NOMO-1 treated with dmso at 0.1 percent for 144 hours (cell line): ENCODE data around the gene SOBP.

Experiments
- DNase-seq: peaks from one replicate; lab custom pipeline; 2025; ENCODE audit not compliant: unreplicated experiment; lab: John Stamatoyannopoulos, UW

The SOBP gene

GRCh38 chr6:107677399-107677798, 187.5 kb downstream of the SOBP start:
- no peak for DNase-seq

GRCh38 chr6:107679457-107679856, 189.5 kb downstream of the SOBP start:
- no peak for DNase-seq

GRCh38 chr6:107682721-107683120, 192.8 kb downstream of the SOBP start:
- DNase-seq = no peak

- no peak for DNase-seq
Measured at GRCh38 chr6:107683183-107683582, 193.3 kb downstream of the SOBP start.

- DNase-seq = no peak
Measured at GRCh38 chr6:107684996-107685395, 195.1 kb downstream of the SOBP start.

GRCh38 chr6:107689190-107689589, 199.3 kb downstream of the SOBP start:
- DNase-seq = no peak

- no peak for DNase-seq
Measured at GRCh38 chr6:107689951-107690642, 200.2 kb downstream of the SOBP start.

GRCh38 chr6:107690643-107691061, 200.7 kb downstream of the SOBP start:
- no peak for DNase-seq

GRCh38 chr6:107691062-107691751, 201.3 kb downstream of the SOBP start:
- DNase-seq = no peak

- DNase-seq = no peak
Measured at GRCh38 chr6:107692351-107692750, 202.4 kb downstream of the SOBP start.

GRCh38 chr6:107695061-107695720, 205.3 kb downstream of the SOBP start:
- no peak for DNase-seq

GRCh38 chr6:107697682-107698081, 207.8 kb downstream of the SOBP start:
- no peak for DNase-seq

GRCh38 chr6:107698146-107698545, 208.2 kb downstream of the SOBP start:
- DNase-seq = no peak

- no peak for DNase-seq
Measured at GRCh38 chr6:107699254-107699653, 209.3 kb downstream of the SOBP start.

GRCh38 chr6:107699697-107700325, 209.9 kb downstream of the SOBP start:
- DNase-seq = no peak

- no peak for DNase-seq
Measured at GRCh38 chr6:107703606-107704005, 213.7 kb downstream of the SOBP start.

- no peak for DNase-seq
Measured at GRCh38 chr6:107704347-107705013, 214.6 kb downstream of the SOBP start.

GRCh38 chr6:107706516-107707115, 216.7 kb downstream of the SOBP start:
- no peak for DNase-seq

GRCh38 chr6:107707346-107708275, 217.7 kb downstream of the SOBP start:
- no peak for DNase-seq

- no peak for DNase-seq
Measured at GRCh38 chr6:107708435-107708834, 218.5 kb downstream of the SOBP start.
